ENCODE results near the gene CDC5L. TPM values are rescaled to one million over a fixed set of nuclear protein-coding genes. Genes with fewer than 3 reads are reported as not detected.

Gene CDC5L
- total and polyA plus RNA-seq, 3 experiments from 2014 or later: 14.9 to 29.9 (median 27.4) TPM

DNA sequence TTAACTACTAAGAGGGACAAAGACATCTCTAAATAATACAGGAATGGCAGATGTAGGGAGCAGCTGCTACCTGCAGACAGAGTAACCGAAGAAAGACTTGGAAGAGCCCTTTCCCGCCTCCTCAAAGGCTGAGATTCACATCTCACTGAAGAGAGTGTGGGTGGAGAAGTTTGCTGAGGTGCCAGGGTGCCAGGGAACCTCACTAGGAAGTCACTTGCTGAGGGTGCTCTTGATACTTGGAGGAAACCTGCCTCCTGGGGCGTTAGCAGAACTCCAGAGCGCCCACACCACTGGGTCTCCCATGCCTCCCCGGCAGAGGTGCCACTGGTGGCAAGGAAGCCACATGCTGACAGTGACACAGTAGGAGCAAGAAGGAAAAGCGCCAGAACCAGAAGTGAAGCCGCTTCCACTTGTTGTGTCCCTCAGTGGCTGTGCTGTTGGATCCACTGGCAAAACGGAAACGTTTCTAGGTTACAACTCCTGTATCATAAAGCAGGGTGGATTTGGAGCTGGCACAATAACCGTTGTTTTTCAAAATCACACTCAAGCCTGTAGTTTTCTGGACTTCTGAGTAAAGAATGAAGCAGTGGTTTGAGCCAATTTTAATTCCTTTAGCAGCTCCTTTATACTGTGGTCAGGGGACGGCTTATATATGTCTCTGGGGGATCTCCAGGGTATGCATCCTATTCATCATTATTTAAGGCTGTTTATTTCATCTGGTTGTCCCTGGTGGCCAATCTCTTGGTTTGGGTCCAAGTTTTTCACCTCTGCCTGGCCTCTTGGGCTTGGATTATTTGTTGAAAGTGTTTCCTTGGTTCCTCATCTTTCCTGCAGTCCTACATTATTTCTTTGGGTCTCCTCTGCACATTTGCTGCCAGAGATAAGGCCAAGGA is 64.5 kb downstream of the CDC5L start:
- peaks cover 7% of the 10 kb centered on the region for H3K36me3 ChIP-seq (ENCODE audit: insufficient read depth, low read length)
- Mint-ChIP-seq H3K27me3 (no peaks in the 10 kb centered on the region), H3K36me3 (peaks cover 0 to 38% (median 21%) of the 10 kb centered on the region in 3 donors), H3K4me3 (no peak overlapping the region), H3K4me1 (peaks cover 0 to 4% (median 0%) of the 10 kb centered on the region in 3 donors), H3K27ac (peak overlapping the region in 3 of 8 donors; percentile 34 to 57 (median 50)), H3K9me3 (no peaks in the 10 kb centered on the region)
- no peaks in the 10 kb centered on the region for H3K4me1 ChIP-seq (ENCODE audit: insufficient read depth, low read length)
- H3K9me3 ChIP-seq (ENCODE audit: low read length): no peaks in the 10 kb centered on the region
- POLR2A ChIA-PET: no interaction called here
- H3K27ac ChIP-seq (ENCODE audit: low read depth, low read length): no peak overlapping the region
- H3K27me3 ChIP-seq (ENCODE audit: insufficient read depth, low read length, poor library complexity, severe bottlenecking): no peaks in the 10 kb centered on the region
- DNase-seq: no peak
- CTCF ChIA-PET: interaction anchor here (1.1 kb wide), 1 partner anchor 9 kb away, joined by 3 read pairs; no protein-coding TSS in a partner anchor
- H3K4me3 ChIP-seq (ENCODE audit: low read length): no peak overlapping the region

DNA sequence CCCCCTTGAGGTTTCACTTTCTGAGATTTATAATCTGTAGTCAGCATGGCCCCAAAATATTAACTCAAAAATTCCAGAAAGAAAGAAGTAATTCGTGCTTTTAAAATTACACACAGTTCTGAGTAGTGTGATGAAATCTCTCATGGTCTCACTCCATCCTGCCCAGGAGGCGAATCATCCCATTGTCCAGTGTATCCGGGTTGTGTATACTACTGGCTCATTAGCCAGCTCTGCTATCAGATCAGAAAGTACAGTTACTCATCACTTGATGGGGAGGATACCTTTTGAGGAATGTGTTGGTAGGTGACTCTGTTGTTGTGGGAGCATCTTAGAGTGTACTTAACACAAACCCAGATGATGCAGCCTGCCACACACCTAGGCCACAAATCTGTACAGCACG is 65.2 kb downstream of the CDC5L start:
- H3K27ac Mint-ChIP-seq: peak overlapping the region in 2 of 8 donors; percentile 34 to 57
- Histone ChIP-seq H3K9me3 (ENCODE audit: low read length) (no peaks in the 10 kb centered on the region), H3K27ac (ENCODE audit: low read depth, low read length) (no peak overlapping the region), H3K27me3 (ENCODE audit: insufficient read depth, low read length, poor library complexity, severe bottlenecking) (no peaks in the 10 kb centered on the region), H3K36me3 (ENCODE audit: insufficient read depth, low read length) (peaks cover 5% of the 10 kb centered on the region), H3K4me3 (ENCODE audit: low read length) (no peak overlapping the region), H3K4me1 (ENCODE audit: insufficient read depth, low read length) (no peaks in the 10 kb centered on the region)
- DNase-seq: no peak
- peaks cover 0 to 4% (median 0%) of the 10 kb centered on the region in 3 donors for H3K4me1 Mint-ChIP-seq
- ChIA-PET CTCF (interaction anchor here (1.0 to 1.1 kb wide), 2 partner anchors 8 to 23 kb away, joined by 3 to 4 read pairs; no protein-coding TSS in a partner anchor), POLR2A (no interaction called here)
- H3K9me3 Mint-ChIP-seq: no peaks in the 10 kb centered on the region
- H3K27me3 Mint-ChIP-seq: peaks cover under 1 to 2% of the 10 kb centered on the region in 2 donors
- peaks cover 0 to 32% (median 14%) of the 10 kb centered on the region in 3 donors for H3K36me3 Mint-ChIP-seq
- H3K4me3 Mint-ChIP-seq: no peak overlapping the region

DNA sequence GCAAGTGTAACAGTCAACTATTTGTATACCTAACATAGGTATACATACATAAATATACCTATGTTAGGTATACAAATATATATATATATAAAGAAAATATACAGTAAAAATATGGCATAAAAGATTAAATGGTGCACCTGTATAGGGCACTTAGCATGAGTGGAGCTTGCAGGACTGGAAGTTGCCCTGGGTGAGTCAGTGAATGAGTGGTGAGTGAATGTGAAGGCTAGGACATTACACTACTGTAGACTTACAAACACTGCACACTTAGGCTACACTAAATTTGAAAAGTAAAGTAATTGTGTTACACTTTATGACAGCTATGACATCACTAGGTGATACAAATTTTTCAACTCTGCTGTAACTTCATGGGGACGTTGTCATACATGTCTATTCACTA is 65.6 kb downstream of the CDC5L start:
- no peak overlapping the region for H3K27ac Mint-ChIP-seq
- ChIA-PET CTCF (interaction anchor here (1.0 to 3.5 kb wide), 2 partner anchors 23 kb away, joined by 4 to 12 read pairs; no protein-coding TSS in a partner anchor), POLR2A (no interaction called here)
- H3K4me3 Mint-ChIP-seq: no peak overlapping the region
- no peak for DNase-seq
- H3K27me3 Mint-ChIP-seq: peaks cover 2 to 4% of the 10 kb centered on the region in 2 donors
- H3K9me3 Mint-ChIP-seq: no peaks in the 10 kb centered on the region
- H3K27ac ChIP-seq (ENCODE audit: low read depth, low read length): no peak overlapping the region
- no peaks in the 10 kb centered on the region for H3K4me1 ChIP-seq (ENCODE audit: insufficient read depth, low read length)
- H3K9me3 ChIP-seq (ENCODE audit: low read length): no peaks in the 10 kb centered on the region
- H3K27me3 ChIP-seq (ENCODE audit: insufficient read depth, low read length, poor library complexity, severe bottlenecking): no peaks in the 10 kb centered on the region
- H3K36me3 Mint-ChIP-seq: peaks cover 0 to 27% (median 11%) of the 10 kb centered on the region in 3 donors
- no peak overlapping the region for H3K4me3 ChIP-seq (ENCODE audit: low read length)
- H3K4me1 Mint-ChIP-seq: peaks cover 0 to 4% (median 0%) of the 10 kb centered on the region in 3 donors
- H3K36me3 ChIP-seq (ENCODE audit: insufficient read depth, low read length): peaks cover under 1% of the 10 kb centered on the region

DNA sequence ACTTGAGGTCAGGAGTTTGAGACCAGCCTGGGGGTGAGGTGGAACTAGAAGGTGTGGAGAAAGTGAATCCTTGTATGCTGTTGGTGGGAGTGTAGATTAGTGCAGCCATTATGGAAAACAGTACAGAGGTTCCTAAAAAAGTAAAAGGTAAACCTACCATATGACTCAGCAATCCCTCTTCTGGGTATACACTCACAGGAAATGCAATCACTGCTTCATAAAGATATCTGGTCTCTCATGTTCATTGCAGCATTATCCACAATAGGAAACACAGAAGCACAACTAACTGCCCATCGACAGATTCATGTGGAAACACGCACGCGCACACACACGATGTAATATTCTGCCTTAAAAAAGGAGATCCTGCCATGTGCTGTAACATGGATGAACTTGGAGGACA is 66.7 kb downstream of the CDC5L start:
- Histone ChIP-seq H3K4me1 (ENCODE audit: insufficient read depth, low read length) (no peaks in the 10 kb centered on the region), H3K27me3 (ENCODE audit: insufficient read depth, low read length, poor library complexity, severe bottlenecking) (no peaks in the 10 kb centered on the region), H3K36me3 (ENCODE audit: insufficient read depth, low read length) (no peaks in the 10 kb centered on the region), H3K9me3 (ENCODE audit: low read length) (no peaks in the 10 kb centered on the region), H3K27ac (ENCODE audit: low read depth, low read length) (no peak overlapping the region), H3K4me3 (ENCODE audit: low read length) (no peak overlapping the region)
- Mint-ChIP-seq H3K27ac (peak overlapping the region in 4 of 8 donors; percentile 18 to 48 (median 35)), H3K4me1 (peaks cover 0 to 4% (median 0%) of the 10 kb centered on the region in 3 donors), H3K4me3 (no peak overlapping the region), H3K36me3 (peaks cover 0 to 20% (median 9%) of the 10 kb centered on the region in 3 donors), H3K27me3 (peaks cover 2 to 9% of the 10 kb centered on the region in 2 donors), H3K9me3 (no peaks in the 10 kb centered on the region)
- POLR2A ChIA-PET: no interaction called here
- CTCF ChIA-PET: interaction anchor here (1.8 to 3.5 kb wide), 2 partner anchors 9 to 21 kb away, joined by 6 to 12 read pairs; no protein-coding TSS in a partner anchor
- no peak for DNase-seq

DNA sequence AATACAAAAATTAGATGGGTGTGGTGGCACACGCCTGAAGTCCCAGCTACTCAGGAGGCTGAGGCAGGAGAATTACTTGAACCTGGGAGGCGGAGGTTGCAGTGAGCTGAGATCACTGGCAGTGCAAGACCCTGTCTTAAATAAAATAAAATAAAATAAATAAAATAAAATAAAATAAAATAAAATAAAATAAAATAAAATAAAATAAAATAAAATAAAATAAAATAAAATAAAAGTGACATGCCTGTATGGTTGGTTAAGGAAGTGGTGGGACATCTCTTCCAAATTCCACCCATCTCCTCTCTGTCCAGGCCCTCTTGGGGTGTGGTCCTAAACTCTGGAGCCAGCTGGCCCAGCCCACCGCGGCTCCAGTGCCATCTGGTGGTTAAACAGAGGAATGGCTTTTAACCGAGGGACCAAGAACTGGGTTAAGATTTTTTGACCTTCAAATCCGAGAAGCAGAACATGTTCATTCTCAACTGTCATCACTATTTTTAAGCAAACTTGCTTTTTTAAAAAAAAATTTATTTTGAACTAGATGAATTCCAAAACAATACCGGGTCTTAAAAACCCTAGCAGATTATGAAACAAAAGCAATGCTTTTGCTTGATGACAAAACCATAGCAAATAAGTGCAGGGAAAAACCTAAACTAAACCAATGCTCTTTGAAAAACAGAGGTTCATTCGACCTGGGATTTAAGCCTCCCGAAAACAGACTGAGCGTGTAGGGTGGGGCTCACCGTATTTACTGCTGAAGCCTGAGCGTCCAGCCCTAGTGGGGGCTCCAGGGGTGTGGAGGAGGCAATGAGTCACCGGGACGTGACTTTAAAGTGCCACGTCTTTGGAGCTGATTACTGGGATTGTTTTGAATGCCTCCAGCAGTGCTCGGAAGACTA is 68.8 kb downstream of the CDC5L start:
- H3K4me3 Mint-ChIP-seq: no peak overlapping the region
- ChIA-PET CTCF (interaction anchor here (0.9 to 3.5 kb wide), 7 partner anchors 11 to 284 kb away, joined by 3 to 12 read pairs (median 4); no protein-coding TSS in a partner anchor), POLR2A (no interaction called here)
- no peak overlapping the region for H3K27ac Mint-ChIP-seq
- Histone ChIP-seq H3K27me3 (ENCODE audit: insufficient read depth, low read length, poor library complexity, severe bottlenecking) (no peaks in the 10 kb centered on the region), H3K36me3 (ENCODE audit: insufficient read depth, low read length) (no peaks in the 10 kb centered on the region), H3K9me3 (ENCODE audit: low read length) (no peaks in the 10 kb centered on the region), H3K27ac (ENCODE audit: low read depth, low read length) (no peak overlapping the region), H3K4me1 (ENCODE audit: insufficient read depth, low read length) (no peaks in the 10 kb centered on the region), H3K4me3 (ENCODE audit: low read length) (no peak overlapping the region)
- DNase-seq: peak in 3 of 5 donors; percentile 20 to 33 (median 26)
- no peaks in the 10 kb centered on the region for H3K9me3 Mint-ChIP-seq
- H3K4me1 Mint-ChIP-seq: no peaks in the 10 kb centered on the region
- peaks cover 2 to 9% of the 10 kb centered on the region in 2 donors for H3K27me3 Mint-ChIP-seq
- H3K36me3 Mint-ChIP-seq: peaks cover 0 to 14% (median 8%) of the 10 kb centered on the region in 3 donors

DNA sequence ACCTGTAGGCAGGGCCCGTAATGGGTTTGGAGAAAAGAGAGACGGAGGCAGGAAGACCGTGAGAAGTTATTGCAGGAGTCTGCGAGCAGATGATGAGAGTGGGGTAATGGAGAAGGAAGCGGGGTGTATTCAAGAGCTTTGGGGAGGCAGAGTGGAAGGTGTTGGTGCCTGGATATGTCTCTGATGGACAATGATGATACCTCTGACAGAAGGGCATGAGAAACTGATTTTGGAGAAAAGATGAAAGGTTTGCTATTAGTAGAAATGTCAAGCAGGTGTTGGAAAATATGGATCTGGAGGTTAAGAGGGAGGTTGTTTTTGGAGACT is 69.4 kb downstream of the CDC5L start:
- DNase-seq: no peak
- H3K4me1 Mint-ChIP-seq: no peaks in the 10 kb centered on the region
- H3K9me3 Mint-ChIP-seq: no peaks in the 10 kb centered on the region
- H3K27ac Mint-ChIP-seq: no peak overlapping the region
- H3K36me3 Mint-ChIP-seq: peaks cover 0 to 8% (median 5%) of the 10 kb centered on the region in 3 donors
- ChIA-PET CTCF (interaction anchor here (1.4 to 1.5 kb wide), 2 partner anchors 12 to 25 kb away, joined by 4 read pairs; no protein-coding TSS in a partner anchor), POLR2A (no interaction called here)
- no peaks in the 10 kb centered on the region for H3K27me3 ChIP-seq (ENCODE audit: insufficient read depth, low read length, poor library complexity, severe bottlenecking)
- H3K4me3 Mint-ChIP-seq: no peak overlapping the region
- no peak overlapping the region for H3K4me3 ChIP-seq (ENCODE audit: low read length)
- H3K36me3 ChIP-seq (ENCODE audit: insufficient read depth, low read length): no peaks in the 10 kb centered on the region
- no peaks in the 10 kb centered on the region for H3K4me1 ChIP-seq (ENCODE audit: insufficient read depth, low read length)
- H3K27me3 Mint-ChIP-seq: peaks cover 2 to 9% of the 10 kb centered on the region in 2 donors
- H3K9me3 ChIP-seq (ENCODE audit: low read length): no peaks in the 10 kb centered on the region
- no peak overlapping the region for H3K27ac ChIP-seq (ENCODE audit: low read depth, low read length)

DNA sequence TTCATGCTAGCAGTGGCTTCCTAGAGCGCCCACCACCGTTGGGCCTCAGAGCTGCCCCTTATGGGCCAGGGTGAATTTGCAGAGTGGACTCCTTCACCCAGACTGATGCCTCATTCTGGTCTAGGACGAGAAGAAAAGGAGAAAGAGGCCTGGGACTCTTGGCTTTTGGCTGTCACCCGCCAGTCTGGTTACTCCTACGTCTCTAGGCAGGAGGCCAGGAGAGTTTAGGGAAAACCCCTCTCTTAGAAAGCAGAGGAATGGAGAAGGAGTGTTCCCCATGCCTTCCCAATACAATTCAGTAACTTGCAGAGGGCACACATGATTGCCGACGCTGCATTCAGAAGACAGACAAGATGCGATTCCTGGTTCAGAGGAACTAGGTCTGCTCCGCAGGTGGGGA is 70.1 kb downstream of the CDC5L start:
- H3K27me3 Mint-ChIP-seq: peaks cover 2 to 13% of the 10 kb centered on the region in 2 donors
- no peak overlapping the region for H3K27ac Mint-ChIP-seq
- H3K9me3 Mint-ChIP-seq: no peaks in the 10 kb centered on the region
- peaks cover 0 to 1% (median under 1%) of the 10 kb centered on the region in 3 donors for H3K4me1 Mint-ChIP-seq
- POLR2A ChIA-PET: no interaction called here
- Histone ChIP-seq H3K9me3 (ENCODE audit: low read length) (no peaks in the 10 kb centered on the region), H3K36me3 (ENCODE audit: insufficient read depth, low read length) (no peaks in the 10 kb centered on the region), H3K4me1 (ENCODE audit: insufficient read depth, low read length) (no peaks in the 10 kb centered on the region), H3K27me3 (ENCODE audit: insufficient read depth, low read length, poor library complexity, severe bottlenecking) (no peaks in the 10 kb centered on the region), H3K27ac (ENCODE audit: low read depth, low read length) (no peak overlapping the region), H3K4me3 (ENCODE audit: low read length) (no peak overlapping the region)
- no peak for DNase-seq
- peaks cover 0 to 4% (median 3%) of the 10 kb centered on the region in 3 donors for H3K36me3 Mint-ChIP-seq
- CTCF ChIA-PET: interaction anchor here (1.4 kb wide), 1 partner anchor 12 kb away, joined by 4 read pairs; no protein-coding TSS in a partner anchor
- no peak overlapping the region for H3K4me3 Mint-ChIP-seq
